ENCODE measurements around the gene CHPF2. TPM values are rescaled to one million over a fixed set of nuclear protein-coding genes. Genes with fewer than 3 reads are reported as not detected.

CHPF2 gene
- total RNA-seq, 2 experiments from 2014 or later = 23.7 to 27.3 TPM

GRCh38 chr7:151193203-151193978 lies 38.9 kb upstream of the CHPF2 start:
- TF ChIP-seq, protein P1, sequence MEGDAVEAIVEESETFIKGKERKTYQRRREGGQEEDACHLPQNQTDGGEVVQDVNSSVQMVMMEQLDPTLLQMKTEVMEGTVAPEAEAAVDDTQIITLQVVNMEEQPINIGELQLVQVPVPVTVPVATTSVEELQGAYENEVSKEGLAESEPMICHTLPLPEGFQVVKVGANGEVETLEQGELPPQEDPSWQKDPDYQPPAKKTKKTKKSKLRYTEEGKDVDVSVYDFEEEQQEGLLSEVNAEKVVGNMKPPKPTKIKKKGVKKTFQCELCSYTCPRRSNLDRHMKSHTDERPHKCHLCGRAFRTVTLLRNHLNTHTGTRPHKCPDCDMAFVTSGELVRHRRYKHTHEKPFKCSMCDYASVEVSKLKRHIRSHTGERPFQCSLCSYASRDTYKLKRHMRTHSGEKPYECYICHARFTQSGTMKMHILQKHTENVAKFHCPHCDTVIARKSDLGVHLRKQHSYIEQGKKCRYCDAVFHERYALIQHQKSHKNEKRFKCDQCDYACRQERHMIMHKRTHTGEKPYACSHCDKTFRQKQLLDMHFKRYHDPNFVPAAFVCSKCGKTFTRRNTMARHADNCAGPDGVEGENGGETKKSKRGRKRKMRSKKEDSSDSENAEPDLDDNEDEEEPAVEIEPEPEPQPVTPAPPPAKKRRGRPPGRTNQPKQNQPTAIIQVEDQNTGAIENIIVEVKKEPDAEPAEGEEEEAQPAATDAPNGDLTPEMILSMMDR (IDR thresholded peaks at IDR 0.05) = no peak
- ATAC-seq = no peak
- ChIA-PET CTCF (no interaction called here), POLR2A (no interaction called here)
- no peaks in the 10 kb centered on the region for H3K4me1 Mint-ChIP-seq (ENCODE audit: low read depth)
- H3K27ac Mint-ChIP-seq = no peak overlapping the region
- intact Hi-C loops (cut with micrococcal nuclease) = no loop called here
- H3K9me3 Mint-ChIP-seq = no peaks in the 10 kb centered on the region
- no peaks in the 10 kb centered on the region for H3K36me3 Mint-ChIP-seq (ENCODE audit: low read depth)
- no peak for DNase-seq
- H3K27me3 Mint-ChIP-seq = peaks cover 2% of the 10 kb centered on the region
- no peak overlapping the region for H3K4me3 Mint-ChIP-seq

- Mint-ChIP-seq H3K9me3 (no peaks in the 10 kb centered on the region), H3K27me3 (peaks cover 2% of the 10 kb centered on the region), H3K27ac (no peak overlapping the region), H3K4me1 (ENCODE audit: low read depth) (no peaks in the 10 kb centered on the region), H3K36me3 (ENCODE audit: low read depth) (no peaks in the 10 kb centered on the region), H3K4me3 (no peak overlapping the region)
- DNase-seq (no peak), ATAC-seq (peak; percentile 47)
- POLR2A ChIA-PET = no interaction called here
- intact Hi-C loops (cut with micrococcal nuclease) = no loop called here
- TF ChIP-seq, protein P1 (IDR thresholded peaks at IDR 0.05) = no peak
- CTCF ChIA-PET = no interaction called here
Observed at GRCh38 chr7:151194188-151194587, 38.1 kb upstream of the CHPF2 start.

GRCh38 chr7:151195616-151196450 lies 36.5 kb upstream of the CHPF2 start:
- POLR2A ChIA-PET = no interaction called here
- no peaks in the 10 kb centered on the region for H3K4me1 Mint-ChIP-seq (ENCODE audit: low read depth)
- TF ChIP-seq, protein P1 (IDR thresholded peaks at IDR 0.05) = no peak
- no peaks in the 10 kb centered on the region for H3K36me3 Mint-ChIP-seq (ENCODE audit: low read depth)
- DNase-seq = no peak
- CTCF ChIA-PET = no interaction called here
- H3K4me3 Mint-ChIP-seq = no peak overlapping the region
- no peak for ATAC-seq
- intact Hi-C loops (cut with micrococcal nuclease) = no loop called here
- H3K9me3 Mint-ChIP-seq = no peaks in the 10 kb centered on the region
- H3K27ac Mint-ChIP-seq = no peak overlapping the region
- H3K27me3 Mint-ChIP-seq = peaks cover 2% of the 10 kb centered on the region

GRCh38 chr7:151197932-151198331 lies 34.4 kb upstream of the CHPF2 start:
- DNase-seq (no peak), ATAC-seq (no peak)
- peaks cover 2% of the 10 kb centered on the region for H3K27me3 Mint-ChIP-seq
- ChIA-PET POLR2A (no interaction called here), CTCF (no interaction called here)
- H3K36me3 Mint-ChIP-seq (ENCODE audit: low read depth) = no peaks in the 10 kb centered on the region
- H3K4me1 Mint-ChIP-seq (ENCODE audit: low read depth) = no peaks in the 10 kb centered on the region
- intact Hi-C loops (cut with micrococcal nuclease) = no loop called here
- no peak overlapping the region for H3K4me3 Mint-ChIP-seq
- H3K27ac Mint-ChIP-seq = no peak overlapping the region
- H3K9me3 Mint-ChIP-seq = no peaks in the 10 kb centered on the region
- TF ChIP-seq, protein P1 (IDR thresholded peaks at IDR 0.05) = no peak
